ENCODE measurements around the gene SH3YL1. TPM values are rescaled to one million over a fixed set of nuclear protein-coding genes. Genes with fewer than 3 reads are reported as not detected.
A peak's percentile ranks its signal among the peaks of the same experiment; 100 is the strongest.

The SH3YL1 gene
- total RNA-seq, 1 donor from 2014 or later: 25.1 TPM

DNA sequence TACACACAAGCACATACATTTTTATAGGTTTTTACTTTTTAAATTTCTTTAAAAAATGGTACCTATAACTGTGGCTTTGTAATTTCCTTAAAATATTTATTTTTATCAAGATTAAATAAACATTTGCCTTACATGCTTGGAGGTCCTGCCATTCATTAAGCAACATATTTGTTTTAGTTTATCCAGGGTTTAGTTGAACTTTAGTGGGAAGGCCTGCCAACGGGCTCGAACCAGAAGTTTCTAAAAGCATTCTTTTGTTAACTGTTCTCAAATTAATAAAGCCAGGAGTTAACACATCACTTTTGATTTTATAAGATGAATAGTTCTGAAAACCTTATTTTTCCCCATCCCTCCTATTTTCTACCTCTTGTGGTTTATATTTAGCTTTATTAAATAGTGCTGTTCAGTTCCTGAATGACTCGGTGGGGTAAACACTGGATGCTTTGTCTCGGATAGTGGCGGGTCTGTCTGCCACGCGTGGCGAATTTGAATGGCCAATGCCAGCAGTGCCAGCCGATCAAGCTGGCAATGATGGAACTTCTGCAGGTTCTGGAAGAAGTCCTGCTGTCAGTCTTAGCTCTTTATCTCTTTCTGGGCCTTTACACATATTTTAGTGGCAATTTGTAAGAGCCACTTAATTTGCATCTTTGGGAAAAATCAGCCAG is 32.2 kb downstream of the SH3YL1 start:
- H3K27ac ChIP-seq (ENCODE audit: low read depth, low read length): no peak overlapping the region
- H3K36me3 ChIP-seq (ENCODE audit: control insufficient read depth in 3 of 3, insufficient read depth in 3 of 3, low read length in 3 of 3): peaks cover 15 to 26% (median 26%) of the 10 kb centered on the region in 3 donors
- no peak overlapping the region for H3K4me3 ChIP-seq (ENCODE audit: low read length in 3 of 3)
- H3K4me1 ChIP-seq (ENCODE audit: control insufficient read depth in 3 of 3, insufficient read depth in 3 of 3, low read length in 3 of 3): no peaks in the 10 kb centered on the region
- H3K9me3 ChIP-seq (ENCODE audit: control insufficient read depth in 3 of 3, low read length in 3 of 3): no peaks in the 10 kb centered on the region
- H3K27me3 ChIP-seq (ENCODE audit: control insufficient read depth in 3 of 3, insufficient read depth in 3 of 3, low read length in 3 of 3): no peaks in the 10 kb centered on the region
- H3K9ac ChIP-seq (ENCODE audit: low read depth in 1 of 3, low read length in 3 of 3): no peak overlapping the region

DNA sequence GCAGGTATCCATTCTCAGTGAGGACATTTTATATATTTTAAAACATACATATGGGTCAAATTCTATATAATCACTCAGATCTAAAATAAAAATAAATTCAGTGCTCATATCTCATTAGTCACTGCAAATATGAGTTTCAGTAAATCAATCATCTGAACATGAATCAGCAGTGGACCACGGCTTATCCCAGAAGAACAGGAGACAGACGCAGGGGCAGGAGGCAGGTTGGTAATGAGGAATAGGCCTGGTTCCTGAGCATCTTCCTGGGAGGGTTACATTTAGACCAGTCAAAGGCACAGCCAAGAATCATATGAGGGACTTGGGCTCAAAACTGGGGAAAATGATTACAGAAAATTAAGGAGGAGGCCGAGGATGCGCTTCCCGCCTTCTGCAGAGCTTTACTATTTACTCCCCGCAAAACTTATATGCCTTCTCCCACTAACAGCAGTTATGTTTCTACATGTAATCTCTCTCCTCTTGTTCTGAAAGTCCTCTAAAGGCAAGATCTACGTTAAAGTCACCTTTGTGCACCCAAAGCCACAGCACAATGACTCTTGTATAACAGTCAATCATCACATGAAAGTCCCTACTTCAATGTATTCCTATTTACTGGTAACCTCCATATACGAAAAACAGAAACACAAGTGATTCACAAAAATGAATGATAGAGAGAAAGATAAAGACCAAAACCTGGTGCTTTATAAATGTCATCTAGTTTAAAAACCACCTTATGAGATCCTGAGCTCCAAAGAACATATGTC is 35.1 kb downstream of the SH3YL1 start:
- H3K9ac ChIP-seq (ENCODE audit: low read depth in 1 of 3, low read length in 3 of 3): no peak overlapping the region
- no peaks in the 10 kb centered on the region for H3K4me1 ChIP-seq (ENCODE audit: control insufficient read depth in 3 of 3, insufficient read depth in 3 of 3, low read length in 3 of 3)
- H3K4me3 ChIP-seq (ENCODE audit: low read length in 3 of 3): no peak overlapping the region
- H3K36me3 ChIP-seq (ENCODE audit: control insufficient read depth in 3 of 3, insufficient read depth in 3 of 3, low read length in 3 of 3): peaks cover 18 to 43% (median 29%) of the 10 kb centered on the region in 3 donors
- no peaks in the 10 kb centered on the region for H3K27me3 ChIP-seq (ENCODE audit: control insufficient read depth in 3 of 3, insufficient read depth in 3 of 3, low read length in 3 of 3)
- H3K27ac ChIP-seq (ENCODE audit: low read depth, low read length): no peak overlapping the region
- no peaks in the 10 kb centered on the region for H3K9me3 ChIP-seq (ENCODE audit: control insufficient read depth in 3 of 3, low read length in 3 of 3)

DNA sequence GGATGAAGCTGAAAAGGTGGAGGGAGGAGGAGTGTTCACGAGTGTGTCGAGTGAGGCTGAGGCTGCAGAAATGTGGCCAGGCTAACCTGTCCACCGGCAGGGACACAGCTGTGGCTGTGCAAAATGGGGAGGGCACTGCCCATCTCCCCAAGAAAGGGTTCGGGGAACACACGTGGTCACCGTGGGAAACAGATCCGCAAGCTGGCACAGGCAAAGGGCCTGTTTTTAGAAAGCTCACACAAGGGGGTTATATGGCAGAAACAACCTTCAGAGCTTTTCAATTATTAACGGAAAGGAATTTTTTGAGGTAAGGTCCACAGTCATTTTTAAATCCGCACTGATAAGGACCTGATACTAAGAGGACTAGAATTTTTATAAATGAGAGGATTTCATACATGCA is 35.7 kb downstream of the SH3YL1 start:
- Histone ChIP-seq H3K4me3 (ENCODE audit: low read length in 3 of 3) (no peak overlapping the region), H3K9ac (ENCODE audit: low read depth in 1 of 3, low read length in 3 of 3) (no peak overlapping the region), H3K36me3 (ENCODE audit: control insufficient read depth in 3 of 3, insufficient read depth in 3 of 3, low read length in 3 of 3) (peaks cover 23 to 48% (median 33%) of the 10 kb centered on the region in 3 donors), H3K9me3 (ENCODE audit: control insufficient read depth in 3 of 3, low read length in 3 of 3) (no peaks in the 10 kb centered on the region), H3K4me1 (ENCODE audit: control insufficient read depth in 3 of 3, insufficient read depth in 3 of 3, low read length in 3 of 3) (no peaks in the 10 kb centered on the region), H3K27me3 (ENCODE audit: control insufficient read depth in 3 of 3, insufficient read depth in 3 of 3, low read length in 3 of 3) (no peaks in the 10 kb centered on the region), H3K27ac (ENCODE audit: low read depth, low read length) (no peak overlapping the region)

DNA sequence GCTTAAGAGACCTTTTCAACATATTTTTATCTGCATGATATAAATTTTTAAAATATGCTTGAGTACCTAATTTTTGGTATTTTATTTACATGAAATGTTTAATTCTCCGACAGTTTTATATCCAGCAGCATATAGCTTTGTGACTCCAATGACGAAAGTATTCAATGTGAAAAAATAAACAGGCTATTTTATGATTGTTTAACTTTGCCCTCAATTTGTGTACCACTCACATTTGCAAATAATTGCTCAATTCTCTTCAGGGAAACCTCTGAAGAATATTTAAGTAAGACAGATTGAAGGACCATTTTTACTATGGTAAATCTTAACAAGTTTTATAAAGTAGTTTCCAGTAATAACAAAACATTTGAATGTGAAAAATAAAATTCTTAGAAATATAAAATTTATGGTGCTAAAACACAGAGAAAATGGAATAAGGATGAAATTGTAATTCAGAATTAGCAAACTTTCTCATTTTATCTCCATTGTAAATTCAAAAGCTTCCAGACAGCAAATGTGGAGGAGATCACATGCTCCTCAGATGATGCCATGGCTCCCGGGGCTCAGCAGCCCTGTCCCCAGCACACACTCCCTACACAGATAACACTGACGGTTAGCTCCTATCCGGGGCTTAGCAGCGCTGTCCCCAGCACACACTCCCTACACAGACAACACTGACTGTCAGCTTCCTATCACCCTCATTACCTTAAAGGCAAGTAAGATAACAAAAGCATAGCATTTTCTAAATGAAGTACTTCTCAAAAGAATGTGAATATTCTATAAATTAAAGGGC is 39.7 kb downstream of the SH3YL1 start:
- H3K9me3 ChIP-seq (ENCODE audit: control insufficient read depth in 3 of 3, low read length in 3 of 3): no peaks in the 10 kb centered on the region
- no peak overlapping the region for H3K27ac ChIP-seq (ENCODE audit: low read depth, low read length)
- no peak overlapping the region for H3K4me3 ChIP-seq (ENCODE audit: low read length in 3 of 3)
- peaks cover 16 to 47% (median 22%) of the 10 kb centered on the region in 3 donors for H3K36me3 ChIP-seq (ENCODE audit: control insufficient read depth in 3 of 3, insufficient read depth in 3 of 3, low read length in 3 of 3)
- H3K4me1 ChIP-seq (ENCODE audit: control insufficient read depth in 3 of 3, insufficient read depth in 3 of 3, low read length in 3 of 3): no peaks in the 10 kb centered on the region
- no peaks in the 10 kb centered on the region for H3K27me3 ChIP-seq (ENCODE audit: control insufficient read depth in 3 of 3, insufficient read depth in 3 of 3, low read length in 3 of 3)
- no peak overlapping the region for H3K9ac ChIP-seq (ENCODE audit: low read depth in 1 of 3, low read length in 3 of 3)

DNA sequence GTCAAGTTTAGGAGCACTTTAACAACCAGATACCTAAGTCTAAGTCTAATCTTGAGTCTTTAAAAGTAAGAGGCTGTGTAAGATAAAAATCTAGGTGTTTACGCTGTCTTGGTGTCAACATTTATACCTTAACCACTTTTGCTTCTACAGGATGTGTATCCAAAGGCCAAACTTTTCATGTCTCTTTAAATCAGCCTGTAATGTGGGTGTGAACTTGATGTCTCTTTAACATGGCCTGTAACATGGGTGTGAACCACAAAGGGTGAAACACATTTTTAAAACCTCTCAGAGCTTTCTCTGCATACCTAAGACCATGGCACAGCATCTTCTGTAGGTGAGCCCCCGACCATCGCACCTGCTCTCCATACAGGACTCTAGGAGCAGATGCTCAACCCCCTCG is 40.4 kb downstream of the SH3YL1 start:
- no peak overlapping the region for H3K27ac ChIP-seq (ENCODE audit: low read depth, low read length)
- no peaks in the 10 kb centered on the region for H3K9me3 ChIP-seq (ENCODE audit: control insufficient read depth in 3 of 3, low read length in 3 of 3)
- H3K36me3 ChIP-seq (ENCODE audit: control insufficient read depth in 3 of 3, insufficient read depth in 3 of 3, low read length in 3 of 3): peaks cover 12 to 42% (median 18%) of the 10 kb centered on the region in 3 donors
- H3K9ac ChIP-seq (ENCODE audit: low read depth in 1 of 3, low read length in 3 of 3): no peak overlapping the region
- no peak overlapping the region for H3K4me3 ChIP-seq (ENCODE audit: low read length in 3 of 3)
- H3K4me1 ChIP-seq (ENCODE audit: control insufficient read depth in 3 of 3, insufficient read depth in 3 of 3, low read length in 3 of 3): no peaks in the 10 kb centered on the region
- no peaks in the 10 kb centered on the region for H3K27me3 ChIP-seq (ENCODE audit: control insufficient read depth in 3 of 3, insufficient read depth in 3 of 3, low read length in 3 of 3)

DNA sequence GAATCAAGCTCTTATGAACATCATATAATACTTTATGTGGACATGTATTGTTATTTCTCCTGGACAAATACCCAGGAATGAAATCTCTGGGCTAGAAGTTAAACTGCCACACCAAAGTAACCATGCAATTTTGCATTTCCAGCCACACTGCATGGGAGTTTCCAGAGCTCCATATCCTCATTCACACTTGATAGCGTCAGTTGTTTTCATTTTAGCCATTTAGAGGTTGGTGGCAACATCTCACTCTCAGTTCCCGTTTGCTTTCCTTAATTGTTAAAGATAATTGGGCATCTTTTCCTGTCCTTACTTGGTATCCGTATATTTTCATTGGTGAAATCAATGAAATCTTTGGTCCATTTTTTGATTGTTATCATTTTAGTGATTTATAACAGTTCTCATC is 47.8 kb downstream of the SH3YL1 start:
- Histone ChIP-seq H3K4me1 (ENCODE audit: control insufficient read depth in 3 of 3, insufficient read depth in 3 of 3, low read length in 3 of 3) (peaks cover 2 to 8% (median 3%) of the 10 kb centered on the region in 3 donors), H3K27me3 (ENCODE audit: control insufficient read depth in 3 of 3, insufficient read depth in 3 of 3, low read length in 3 of 3) (no peaks in the 10 kb centered on the region), H3K9ac (ENCODE audit: low read depth in 1 of 3, low read length in 3 of 3) (no peak overlapping the region), H3K4me3 (ENCODE audit: low read length in 3 of 3) (no peak overlapping the region), H3K36me3 (ENCODE audit: control insufficient read depth in 3 of 3, insufficient read depth in 3 of 3, low read length in 3 of 3) (peaks cover 3 to 11% (median 7%) of the 10 kb centered on the region in 3 donors), H3K27ac (ENCODE audit: low read depth, low read length) (no peak overlapping the region), H3K9me3 (ENCODE audit: control insufficient read depth in 3 of 3, low read length in 3 of 3) (peaks cover 0 to 4% (median 2%) of the 10 kb centered on the region in 3 donors)

DNA sequence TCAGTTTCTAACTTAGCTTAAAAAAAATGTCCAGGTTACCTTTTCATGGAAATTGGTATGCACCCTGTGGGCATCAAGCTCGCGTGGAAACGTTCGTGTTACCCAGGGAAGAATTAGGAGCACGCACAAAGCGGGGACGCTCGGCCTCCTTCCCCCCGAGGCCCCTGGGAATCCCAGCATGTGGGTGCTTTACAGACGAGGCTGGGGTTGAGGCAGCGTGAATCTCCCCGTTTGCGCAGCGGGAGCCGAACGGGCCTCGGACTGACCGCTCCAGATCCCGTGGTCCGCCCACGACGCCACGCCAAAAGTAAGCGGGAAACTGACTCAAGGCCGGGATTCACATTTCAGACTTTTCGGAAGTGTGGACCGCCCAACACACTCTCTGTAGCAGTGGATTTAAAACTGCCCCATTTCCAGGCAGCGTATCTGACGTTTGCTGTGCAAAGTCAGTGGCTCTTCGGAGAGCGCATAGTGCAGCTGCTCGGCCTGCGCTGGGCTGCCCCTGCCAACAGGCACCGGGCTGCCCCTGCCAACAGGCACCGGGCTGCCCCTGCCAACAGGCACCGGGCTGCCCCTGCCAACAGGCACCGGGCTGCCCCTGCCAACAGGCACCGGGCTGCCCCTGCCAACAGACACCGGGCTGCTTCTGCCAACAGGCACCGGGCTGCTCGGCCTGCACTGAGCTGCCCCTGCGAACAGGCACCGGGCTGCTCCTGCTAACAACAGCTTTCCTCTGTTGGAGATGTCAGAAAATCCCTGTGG is 49.7 kb downstream of the SH3YL1 start:
- Histone ChIP-seq H3K9me3 (ENCODE audit: control insufficient read depth in 3 of 3, low read length in 3 of 3) (peaks cover 0 to 4% (median 2%) of the 10 kb centered on the region in 3 donors), H3K4me1 (ENCODE audit: control insufficient read depth in 3 of 3, insufficient read depth in 3 of 3, low read length in 3 of 3) (peaks cover 2 to 8% (median 3%) of the 10 kb centered on the region in 3 donors), H3K4me3 (ENCODE audit: low read length in 3 of 3) (peak overlapping the region in 1 of 3 donors; percentile 41), H3K27me3 (ENCODE audit: control insufficient read depth in 3 of 3, insufficient read depth in 3 of 3, low read length in 3 of 3) (peaks cover 6 to 13% (median 10%) of the 10 kb centered on the region in 3 donors), H3K27ac (ENCODE audit: low read depth, low read length) (no peak overlapping the region), H3K36me3 (ENCODE audit: control insufficient read depth in 3 of 3, insufficient read depth in 3 of 3, low read length in 3 of 3) (peaks cover 3 to 7% (median 7%) of the 10 kb centered on the region in 3 donors), H3K9ac (ENCODE audit: low read depth in 1 of 3, low read length in 3 of 3) (peak overlapping the region in 1 of 3 donors; percentile 54)

DNA sequence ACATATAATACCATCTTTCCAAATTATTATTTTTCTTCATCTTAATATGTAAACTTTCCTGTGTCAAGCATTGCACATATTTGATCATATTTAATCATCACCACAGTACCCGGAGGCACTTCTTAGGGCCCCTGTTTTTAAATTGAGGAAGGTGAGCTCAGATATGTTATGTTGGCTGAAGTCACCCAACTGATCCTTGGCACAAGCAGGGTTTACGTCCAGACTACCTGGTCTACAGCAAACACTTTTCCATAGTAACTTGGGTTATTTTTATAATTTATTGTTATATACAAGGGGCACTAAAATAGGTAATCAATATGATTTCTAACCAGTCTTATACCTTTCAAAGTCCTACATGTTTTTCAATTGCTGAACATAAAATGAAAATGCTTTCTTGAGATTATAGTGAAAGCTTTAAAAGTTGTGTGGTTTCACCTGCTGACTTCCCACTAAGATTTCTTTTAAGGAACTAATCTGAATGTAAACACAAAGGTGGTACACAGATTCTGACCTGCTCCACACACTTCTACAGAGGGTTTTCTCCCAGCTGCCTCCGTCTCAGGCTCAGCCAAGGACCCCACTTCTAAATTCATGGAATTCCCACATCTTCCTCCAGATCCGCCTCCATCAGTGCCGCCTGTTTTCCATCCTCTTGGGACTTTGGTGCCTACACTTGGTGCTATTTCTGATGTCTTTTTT is 52.2 kb downstream of the SH3YL1 start:
- no peaks in the 10 kb centered on the region for H3K36me3 ChIP-seq (ENCODE audit: control insufficient read depth in 3 of 3, insufficient read depth in 3 of 3, low read length in 3 of 3)
- no peak overlapping the region for H3K27ac ChIP-seq (ENCODE audit: low read depth, low read length)
- H3K27me3 ChIP-seq (ENCODE audit: control insufficient read depth in 3 of 3, insufficient read depth in 3 of 3, low read length in 3 of 3): peaks cover 10 to 17% (median 13%) of the 10 kb centered on the region in 3 donors
- peaks cover 0 to 4% (median 2%) of the 10 kb centered on the region in 3 donors for H3K9me3 ChIP-seq (ENCODE audit: control insufficient read depth in 3 of 3, low read length in 3 of 3)
- no peak overlapping the region for H3K4me3 ChIP-seq (ENCODE audit: low read length in 3 of 3)
- no peak overlapping the region for H3K9ac ChIP-seq (ENCODE audit: low read depth in 1 of 3, low read length in 3 of 3)
- H3K4me1 ChIP-seq (ENCODE audit: control insufficient read depth in 3 of 3, insufficient read depth in 3 of 3, low read length in 3 of 3): peaks cover 2 to 8% (median 3%) of the 10 kb centered on the region in 3 donors

DNA sequence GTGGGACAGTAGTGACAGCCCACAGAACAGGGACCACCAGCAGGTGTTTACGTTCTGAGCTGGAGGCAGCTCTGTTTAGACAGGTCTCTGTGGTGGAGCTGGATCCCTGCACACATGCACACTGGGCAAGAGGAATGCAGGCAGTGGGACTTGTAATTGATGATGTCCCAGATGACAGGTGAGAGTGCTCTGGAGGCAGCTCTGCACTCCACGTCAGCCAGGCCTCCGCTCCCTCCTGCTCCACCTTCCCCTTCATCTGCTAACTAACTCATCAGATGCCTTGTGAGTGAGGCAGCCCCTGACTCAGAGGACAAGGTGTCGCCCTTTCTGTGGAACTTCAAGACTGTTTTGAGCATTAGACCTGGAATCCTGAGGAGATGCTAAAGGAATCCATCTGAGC is 53.2 kb downstream of the SH3YL1 start:
- peaks cover 0 to 4% (median 2%) of the 10 kb centered on the region in 3 donors for H3K9me3 ChIP-seq (ENCODE audit: control insufficient read depth in 3 of 3, low read length in 3 of 3)
- no peaks in the 10 kb centered on the region for H3K36me3 ChIP-seq (ENCODE audit: control insufficient read depth in 3 of 3, insufficient read depth in 3 of 3, low read length in 3 of 3)
- no peak overlapping the region for H3K27ac ChIP-seq (ENCODE audit: low read depth, low read length)
- H3K9ac ChIP-seq (ENCODE audit: low read depth in 1 of 3, low read length in 3 of 3): no peak overlapping the region
- H3K4me3 ChIP-seq (ENCODE audit: low read length in 3 of 3): no peak overlapping the region
- peaks cover 2 to 8% (median 3%) of the 10 kb centered on the region in 3 donors for H3K4me1 ChIP-seq (ENCODE audit: control insufficient read depth in 3 of 3, insufficient read depth in 3 of 3, low read length in 3 of 3)
- peaks cover 10 to 17% (median 13%) of the 10 kb centered on the region in 3 donors for H3K27me3 ChIP-seq (ENCODE audit: control insufficient read depth in 3 of 3, insufficient read depth in 3 of 3, low read length in 3 of 3)
